GM19099 (cell line): Measurements from ENCODE around the gene AMY2B.
"Not testable (repeated sequence)": the region's sequence is repeated elsewhere in the genome, so short reads cannot be mapped to it uniquely, and the experiment has no call there.

Experiments
- POLR2A ChIP-seq: IDR thresholded peaks from 3 replicates; pipeline ENCODE4 v1.6.1; 2011; ENCODE audit warnings: low read depth; ENCODE audit not compliant: insufficient read length; ENCODE audit errors: extremely low read depth

AMY2B gene

DNA sequence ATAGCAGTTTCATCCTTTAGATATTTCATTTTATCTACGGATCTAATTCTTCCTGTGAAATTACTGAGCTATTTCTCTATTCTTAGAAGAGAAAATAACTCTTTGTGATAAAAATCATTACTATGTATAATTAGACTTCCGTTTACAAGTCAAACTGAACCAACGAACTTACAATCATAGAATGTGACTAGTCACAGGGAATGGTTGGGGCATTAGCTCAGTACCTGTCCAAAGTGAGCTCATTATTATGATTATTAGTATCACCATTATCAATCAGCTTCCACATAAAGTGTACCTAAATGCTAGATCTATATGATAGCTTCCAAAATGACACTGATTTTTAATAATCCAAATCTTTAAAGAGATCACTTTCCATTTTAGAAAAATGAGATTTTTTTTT is 12.5 kb downstream of the AMY2B start:
- no peak for TF ChIP-seq POLR2A

DNA sequence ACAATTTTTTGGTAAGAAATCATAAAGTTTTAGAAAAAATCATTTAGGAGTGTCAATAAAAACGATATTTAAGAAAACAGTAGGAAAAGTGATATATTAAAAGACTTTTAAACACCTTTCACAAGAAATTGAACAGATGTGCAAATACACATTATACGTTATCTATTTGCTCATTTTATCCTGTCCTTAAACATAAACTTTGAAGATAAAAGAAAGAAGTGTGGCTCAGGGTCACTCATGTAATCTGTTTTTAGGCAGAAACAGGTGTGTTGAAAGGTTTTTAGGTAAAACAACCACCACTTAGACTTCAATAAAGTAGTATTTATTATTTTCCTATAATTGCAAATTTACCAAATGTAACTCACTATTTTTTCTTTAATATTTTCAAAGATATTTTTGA is 13.1 kb downstream of the AMY2B start:
- TF ChIP-seq POLR2A = no peak

DNA sequence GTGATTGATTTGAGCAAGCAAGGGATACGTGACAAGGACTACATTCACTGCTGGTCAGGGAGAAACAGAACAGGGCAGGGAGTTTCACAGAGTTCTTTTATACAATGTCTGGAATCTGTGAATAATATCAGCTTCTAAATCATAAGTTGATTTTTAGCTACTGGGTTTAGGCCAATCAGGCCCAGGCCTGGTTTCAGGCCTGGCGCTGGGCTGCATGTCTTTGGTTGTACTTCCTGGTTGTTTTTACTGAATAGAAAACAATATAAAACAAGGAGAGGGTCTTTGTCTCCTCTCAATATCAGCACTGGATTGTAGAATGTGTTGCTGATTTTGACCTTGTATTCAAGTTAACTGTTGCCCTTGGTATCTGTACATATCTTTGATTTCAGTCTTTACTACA is 45.0 kb downstream of the AMY2B start:
- TF ChIP-seq POLR2A = no peak

DNA sequence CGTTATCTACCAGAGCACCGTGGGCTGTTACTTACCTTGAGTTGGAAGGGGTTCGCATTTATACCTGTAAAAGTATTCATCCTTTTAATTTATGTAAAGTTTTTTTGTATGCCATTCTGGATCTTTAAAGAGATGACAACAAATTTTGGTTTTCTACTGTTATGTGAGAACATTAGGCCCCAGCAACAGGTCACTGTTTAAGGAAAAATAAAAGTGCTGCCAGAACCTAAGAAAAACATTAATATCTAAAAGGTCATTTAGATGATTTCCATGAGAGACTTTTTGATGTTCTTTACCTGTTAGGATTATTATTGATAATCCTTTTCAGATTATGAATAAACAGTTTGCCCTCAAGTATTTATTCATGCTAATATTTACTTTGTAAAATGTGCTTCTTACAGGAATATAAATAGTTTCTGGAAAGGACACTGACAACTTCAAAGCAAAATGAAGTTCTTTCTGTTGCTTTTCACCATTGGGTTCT is 45.6 kb downstream of the AMY2B start, which contains the start of gene AMY2A:
Gene AMY2A (plus strand): TSS at position 434 of the 484 bp plus-strand sequence. CDS start 14 bp downstream, at position 448.
- not testable (repeated sequence) for TF ChIP-seq POLR2A
